T-helper 1 cell treated with Interleukin-12 subunit alpha and Interleukin-12 subunit beta and Interleukin-4 antibody, amounts not matched to agents 30 ng/mL and 1 ng/mL, for 36 hours (primary cell): ENCODE measurements around the gene BABAM1. TPM values are rescaled to one million over a fixed set of nuclear protein-coding genes. Genes with fewer than 3 reads are reported as not detected.

ENCODE experiments used
- intact Hi-C: fragments of 100-400 bp; cut with micrococcal nuclease; formaldehyde crosslinking; loops from one replicate; pipeline ENCODE4 v1.15.1; 2024
- total RNA-seq: library from RNA; stranded (reverse); gene quantifications from 2 replicates; pipeline ENCODE4 v1.2.3, GENCODE V29; 2022

The BABAM1 gene
- total RNA-seq, 1 donor from 2014 or later = 113 TPM

GRCh38 chr19:17242431-17243208 lies 24.6 kb upstream of the BABAM1 start:
- intact Hi-C loops = no loop called here

GRCh38 chr19:17243211-17243829 lies 23.9 kb upstream of the BABAM1 start:
- intact Hi-C loops = no loop called here

- intact Hi-C loops = no loop called here
Observed at GRCh38 chr19:17243830-17244617, 23.2 kb upstream of the BABAM1 start.

GRCh38 chr19:17244618-17245534 lies 22.4 kb upstream of the BABAM1 start:
- intact Hi-C loops = loop anchor here (1.0 kb wide), 1 partner anchor 9 kb away; no protein-coding TSS in a partner anchor

- intact Hi-C loops = loop anchor here (1.0 kb wide), 1 partner anchor 9 kb away; no protein-coding TSS in a partner anchor
Observed at GRCh38 chr19:17245535-17245984, 21.7 kb upstream of the BABAM1 start, which contains the start of gene NR2F6. NR2F6 (minus strand) TSS chr19:17245919; CDS start chr19:17245220, 699 bp downstream.

GRCh38 chr19:17246681-17247425 lies 20.4 kb upstream of the BABAM1 start:
- intact Hi-C loops = loop anchor here (1.0 kb wide), 1 partner anchor 21 kb away; the partner anchor contains the start of gene OCEL1

GRCh38 chr19:17248011-17248776 lies 19.0 kb upstream of the BABAM1 start:
- intact Hi-C loops = no loop called here

- intact Hi-C loops = no loop called here
Observed at GRCh38 chr19:17249887-17250548, 17.2 kb upstream of the BABAM1 start.

GRCh38 chr19:17254636-17255035 lies 12.6 kb upstream of the BABAM1 start:
- intact Hi-C loops = no loop called here

GRCh38 chr19:17255150-17255621 lies 12.1 kb upstream of the BABAM1 start:
- intact Hi-C loops = no loop called here

- intact Hi-C loops = no loop called here
Observed at GRCh38 chr19:17256130-17256529, 11.1 kb upstream of the BABAM1 start.

- intact Hi-C loops = no loop called here
Observed at GRCh38 chr19:17259118-17259780, 8.0 kb upstream of the BABAM1 start.

- intact Hi-C loops = loop anchor here (2.0 kb wide), 1 partner anchor 25 kb away; no protein-coding TSS in a partner anchor
Observed at GRCh38 chr19:17259934-17260333, 7.3 kb upstream of the BABAM1 start.

GRCh38 chr19:17260842-17261325 lies 6.4 kb upstream of the BABAM1 start:
- intact Hi-C loops = loop anchor here (1.0 to 2.0 kb wide), 4 partner anchors 21 to 205 kb away; no protein-coding TSS in a partner anchor

GRCh38 chr19:17262557-17262956 lies 4.7 kb upstream of the BABAM1 start:
- intact Hi-C loops = no loop called here

GRCh38 chr19:17263712-17264640 lies 3.3 kb upstream of the BABAM1 start:
- intact Hi-C loops = no loop called here

GRCh38 chr19:17264641-17264979 lies 2.6 kb upstream of the BABAM1 start, which contains the start of gene USHBP1:
USHBP1 (minus strand) TSS chr19:17264745; CDS start chr19:17264299, 446 bp downstream.
- intact Hi-C loops = no loop called here
